ENCODE data around the gene RAB17. TPM values are rescaled to one million over a fixed set of nuclear protein-coding genes. Genes with fewer than 3 reads are reported as not detected.

The RAB17 gene
- total and polyA plus RNA-seq, 5 donors: 0.74 to 2.8 (median 2.1) TPM

DNA sequence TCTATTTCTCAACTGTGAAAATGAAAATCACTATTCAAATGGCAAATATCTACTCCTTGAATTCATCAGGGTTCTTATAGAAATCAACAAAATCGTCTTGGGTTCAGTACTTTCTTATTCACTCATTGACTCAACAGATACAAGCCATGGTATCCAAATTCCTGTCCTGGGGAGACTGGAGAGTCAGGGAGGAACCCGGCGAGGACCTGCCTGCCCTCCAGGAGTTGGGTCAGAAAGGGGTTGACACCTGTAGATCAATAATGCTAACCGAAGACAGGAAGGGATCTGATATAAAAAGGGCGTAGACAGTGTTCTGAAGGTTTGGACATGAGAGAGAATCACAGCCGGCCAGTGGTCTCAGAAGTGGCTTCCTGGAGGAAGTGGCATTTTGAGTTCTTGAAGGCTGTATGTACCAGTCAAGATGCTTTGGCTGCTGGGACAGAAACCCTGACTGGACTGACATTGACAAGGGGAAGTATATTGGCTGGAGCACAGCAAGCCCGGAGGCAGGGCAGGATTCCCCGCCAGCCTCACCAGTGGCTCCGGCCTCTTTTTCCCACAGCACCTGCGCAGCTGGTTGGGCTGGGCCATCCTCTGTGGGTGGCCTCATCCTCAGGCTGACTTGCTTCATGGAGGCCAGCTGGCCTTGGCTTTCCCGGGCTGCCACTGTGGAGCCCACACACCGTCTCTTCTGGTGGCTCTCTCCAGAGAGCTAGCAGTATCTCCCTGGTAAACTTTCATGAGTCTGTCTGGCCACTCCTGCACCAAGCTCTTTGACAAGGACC is 39.9 kb upstream of the RAB17 start:
- DNase-seq (no peak), ATAC-seq (no peak)
- intact Hi-C loops (cut with DNase I): no loop called here

DNA sequence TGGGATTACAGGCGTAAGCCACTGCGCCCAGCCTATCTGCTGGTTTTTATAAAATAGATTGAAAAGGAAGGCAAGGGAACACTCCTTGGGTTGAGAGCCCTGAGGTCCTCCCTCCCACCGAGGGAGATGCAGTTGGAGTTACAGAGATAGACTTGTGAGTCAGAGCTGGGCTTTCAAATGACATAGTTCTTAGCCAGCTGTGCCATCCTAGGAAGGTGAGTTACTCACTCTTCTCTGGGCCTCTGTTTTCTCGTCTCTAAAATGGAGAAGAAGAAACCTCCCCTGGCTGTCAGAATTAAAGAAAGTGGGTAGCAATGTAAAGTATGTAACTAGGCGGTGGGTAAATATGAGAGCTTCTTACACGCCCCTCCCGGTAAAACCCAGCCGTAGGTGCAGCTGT is 39.2 kb upstream of the RAB17 start:
- H3K27me3 ChIP-seq (ENCODE audit: control insufficient read depth, insufficient read depth): no peaks in the 10 kb centered on the region
- DNase-seq (no peak), ATAC-seq (no peak)
- whole genome bisulfite sequencing: 85% methylated on average over 8 of the region's 8 CpGs
- intact Hi-C loops (cut with DNase I): loop anchor here in 1 of 4 donors (5.0 kb wide), 1 partner anchor 33 kb away; no protein-coding TSS in a partner anchor
- no peak overlapping the region for H3K4me3 ChIP-seq (ENCODE audit: low read length)
- no peaks in the 10 kb centered on the region for H3K9me3 ChIP-seq (ENCODE audit: control insufficient read depth, low read length)
- H3K4me1 ChIP-seq (ENCODE audit: control insufficient read depth, insufficient read depth, low read length): peaks cover 30% of the 10 kb centered on the region
- H3K27ac ChIP-seq (ENCODE audit: low read length): no peak overlapping the region

More for the DNA sequence above, 39.9 kb upstream of the RAB17 start:
- Histone ChIP-seq H3K27me3 (ENCODE audit: control insufficient read depth, insufficient read depth) (no peaks in the 10 kb centered on the region), H3K27ac (ENCODE audit: low read length) (peak overlapping the region; percentile 30), H3K4me1 (ENCODE audit: control insufficient read depth, insufficient read depth, low read length) (peaks cover 28% of the 10 kb centered on the region), H3K4me3 (ENCODE audit: low read length) (no peak overlapping the region), H3K9me3 (ENCODE audit: control insufficient read depth, low read length) (no peaks in the 10 kb centered on the region)
- WGBS: 90% methylated on average over 12 of the region's 12 CpGs

DNA sequence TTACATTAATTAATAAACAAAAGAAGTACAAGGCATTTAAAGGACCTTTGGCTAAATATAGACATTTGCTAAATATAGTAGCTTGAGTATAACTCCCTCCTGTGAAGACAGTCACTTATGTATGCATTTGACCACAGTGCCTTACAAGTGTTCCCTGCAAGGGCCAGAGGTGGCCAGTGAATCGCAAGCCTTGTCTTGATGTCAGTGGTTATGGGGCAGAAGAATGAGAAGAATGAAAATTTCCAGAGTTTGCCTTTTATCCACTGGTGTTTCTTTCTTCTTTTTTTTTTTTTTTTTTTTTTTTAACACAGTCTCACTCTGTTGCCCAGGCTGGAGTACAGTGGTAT is 38.6 kb upstream of the RAB17 start:
- Histone ChIP-seq H3K9me3 (ENCODE audit: control insufficient read depth, low read length) (no peaks in the 10 kb centered on the region), H3K4me3 (ENCODE audit: low read length) (no peak overlapping the region), H3K27ac (ENCODE audit: low read length) (no peak overlapping the region), H3K4me1 (ENCODE audit: control insufficient read depth, insufficient read depth, low read length) (peaks cover 30% of the 10 kb centered on the region), H3K27me3 (ENCODE audit: control insufficient read depth, insufficient read depth) (no peaks in the 10 kb centered on the region)
- DNase-seq (no peak), ATAC-seq (no peak)
- intact Hi-C loops (cut with DNase I): loop anchor here in 1 of 4 donors (5.0 kb wide), 1 partner anchor 33 kb away; no protein-coding TSS in a partner anchor
- WGBS: 80% methylated on average over 1 of the region's 1 CpG

DNA sequence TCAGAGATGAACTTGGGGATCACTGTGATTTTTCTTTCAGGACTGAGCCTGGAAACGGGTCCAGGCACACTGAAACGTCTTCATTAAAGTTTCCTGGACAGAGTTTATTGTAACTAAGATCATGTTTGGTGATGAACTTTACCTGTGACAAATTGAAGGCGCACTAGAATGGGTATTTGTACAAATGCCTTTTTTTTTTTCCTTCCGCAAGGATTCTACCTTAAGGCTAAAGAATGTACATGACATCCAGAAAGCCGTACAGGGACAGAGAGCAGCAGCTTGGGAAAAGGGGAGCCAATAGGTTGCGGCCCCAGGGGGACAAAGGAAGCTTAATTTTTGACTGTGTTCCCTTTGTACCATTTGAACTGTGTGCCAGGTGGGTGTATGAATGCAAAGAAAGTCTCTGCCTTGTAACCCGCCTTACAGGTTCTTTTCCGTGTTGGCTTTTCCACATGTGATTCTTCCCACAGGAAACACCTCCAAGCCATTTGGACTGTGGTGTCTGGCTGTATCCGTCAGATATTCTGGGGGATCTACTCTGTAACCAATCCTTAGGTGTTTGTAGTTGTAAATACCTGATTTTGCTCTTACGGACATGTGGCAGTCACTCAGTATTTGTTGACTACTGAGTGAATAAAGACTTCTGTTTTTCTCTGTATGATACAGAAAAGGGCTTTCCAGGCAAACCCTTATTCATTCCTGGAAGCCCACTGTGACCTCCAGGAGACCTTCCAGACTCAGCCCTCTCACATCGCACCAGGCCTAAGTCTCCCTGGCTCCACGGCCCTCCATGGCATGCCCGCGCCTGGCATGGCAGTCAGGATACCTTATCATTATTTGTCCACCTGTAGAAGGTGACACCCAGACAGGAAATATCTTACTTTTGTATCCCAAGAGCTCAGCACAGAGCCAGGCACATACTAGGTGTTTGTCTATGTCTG is 38.0 kb upstream of the RAB17 start:
- WGBS: 53% methylated on average over 14 of the region's 14 CpGs
- ATAC-seq (no peak), DNase-seq (no peak)
- intact Hi-C loops (cut with DNase I): loop anchor here in 1 of 4 donors (5.0 kb wide), 1 partner anchor 34 kb away; no protein-coding TSS in a partner anchor
- H3K27ac ChIP-seq (ENCODE audit: low read length): peak overlapping the region; percentile 77
- no peaks in the 10 kb centered on the region for H3K9me3 ChIP-seq (ENCODE audit: control insufficient read depth, low read length)
- no peaks in the 10 kb centered on the region for H3K27me3 ChIP-seq (ENCODE audit: control insufficient read depth, insufficient read depth)
- H3K4me3 ChIP-seq (ENCODE audit: low read length): peak overlapping the region; percentile 93
- peaks cover 27% of the 10 kb centered on the region for H3K4me1 ChIP-seq (ENCODE audit: control insufficient read depth, insufficient read depth, low read length)

DNA sequence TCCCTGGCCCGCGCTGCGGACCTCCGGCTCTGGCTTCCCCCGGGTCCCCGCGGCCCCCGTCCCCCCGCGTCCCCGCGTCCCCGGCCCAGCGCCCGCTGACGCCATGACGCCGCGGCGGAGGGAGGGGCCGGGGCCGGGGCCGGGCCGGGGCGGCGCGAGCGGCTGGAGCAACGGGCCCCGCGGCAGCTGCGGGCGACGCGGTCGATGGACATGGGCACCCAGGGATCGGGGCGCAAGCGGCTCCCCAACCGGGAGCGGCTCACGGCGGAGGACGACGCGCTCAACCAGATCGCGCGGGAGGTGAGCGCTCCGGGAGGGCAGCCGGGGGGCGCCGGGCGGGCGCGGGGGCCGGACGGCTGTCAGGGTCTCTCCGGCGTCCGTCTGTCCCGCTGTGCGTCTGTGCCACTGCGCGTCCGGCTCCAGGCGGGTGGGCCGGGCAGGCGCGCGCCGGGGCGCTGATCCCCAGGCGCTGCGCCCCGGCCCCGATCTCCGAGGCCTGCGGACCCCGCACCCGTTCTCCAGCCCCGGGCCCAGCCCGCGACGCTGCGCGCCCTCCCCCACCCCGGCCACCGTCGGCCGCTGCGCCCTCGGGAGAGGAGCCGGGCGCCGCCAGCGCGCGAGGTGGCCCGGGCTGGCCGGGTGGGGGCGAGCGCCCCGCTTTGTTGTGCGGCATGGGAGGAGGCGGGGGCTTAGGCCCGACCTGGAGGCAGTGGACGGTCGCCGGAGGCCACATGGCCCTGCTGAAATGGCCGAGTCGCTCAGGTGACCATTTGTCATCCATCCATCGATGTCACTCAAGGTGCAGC is 37.1 kb upstream of the RAB17 start, which contains the start of gene LRRFIP1:
TSS of gene LRRFIP1 (plus strand) at position 147 of the 806 bp plus-strand sequence. CDS start at position 205, 58 bp downstream.
- no peaks in the 10 kb centered on the region for H3K9me3 ChIP-seq (ENCODE audit: control insufficient read depth, low read length)
- peaks cover 22% of the 10 kb centered on the region for H3K4me1 ChIP-seq (ENCODE audit: control insufficient read depth, insufficient read depth, low read length)
- H3K27me3 ChIP-seq (ENCODE audit: control insufficient read depth, insufficient read depth): no peaks in the 10 kb centered on the region
- ATAC-seq: peak; percentile 74 to 78
- intact Hi-C loops (cut with DNase I): loop anchor here in 1 of 4 donors (5.0 kb wide), 1 partner anchor 35 kb away; no protein-coding TSS in a partner anchor
- WGBS: 1% methylated on average over 112 of the region's 114 CpGs
- DNase-seq: peak; percentile 54 to 82 (median 79)
- peak within 1 kb of the TSS; percentile 77 for H3K27ac ChIP-seq (ENCODE audit: low read length)
- peak within 1 kb of the TSS; percentile 93 for H3K4me3 ChIP-seq (ENCODE audit: low read length)

DNA sequence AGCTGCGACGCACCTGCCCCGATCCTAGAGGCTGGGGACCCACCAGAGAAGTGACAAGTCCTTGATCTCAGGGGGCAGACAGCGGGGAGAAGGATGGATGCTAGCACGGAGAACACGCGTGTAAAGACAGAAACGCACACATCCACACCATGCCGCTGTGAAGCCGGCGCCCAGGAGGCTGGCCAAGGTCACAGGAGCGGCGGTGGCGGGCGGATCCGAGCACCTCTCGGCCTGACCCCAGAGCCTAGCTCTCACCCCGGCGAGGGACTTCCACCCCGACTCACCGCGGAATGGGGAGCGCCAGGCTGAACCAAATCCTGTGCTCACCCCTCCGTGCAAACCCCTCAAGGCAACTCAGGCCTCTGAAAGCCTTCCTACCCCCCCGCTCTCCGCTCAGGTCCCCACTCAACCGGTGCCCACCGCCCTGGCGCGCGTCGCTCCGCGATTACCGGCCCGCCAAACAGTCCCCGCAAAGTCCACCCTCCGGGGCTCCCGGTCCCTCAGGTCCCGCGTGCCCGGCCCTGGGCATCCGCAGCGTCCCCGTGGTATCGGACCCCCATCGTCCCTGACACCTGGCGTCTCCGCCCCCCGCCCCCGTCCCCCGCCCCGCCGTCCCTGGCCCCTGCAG is 36.4 kb upstream of the RAB17 start:
- DNase-seq (peak in 2 of 3 donors; percentile 61 to 65), ATAC-seq (peak; percentile 10 to 28)
- peak overlapping the region; percentile 4 for H3K27ac ChIP-seq (ENCODE audit: low read length)
- peak overlapping the region; percentile 93 for H3K4me3 ChIP-seq (ENCODE audit: low read length)
- peaks cover 16% of the 10 kb centered on the region for H3K4me1 ChIP-seq (ENCODE audit: control insufficient read depth, insufficient read depth, low read length)
- H3K27me3 ChIP-seq (ENCODE audit: control insufficient read depth, insufficient read depth): no peaks in the 10 kb centered on the region
- 24% methylated on average over 53 of the region's 54 CpGs for WGBS
- intact Hi-C loops (cut with DNase I): loop anchor here in 1 of 4 donors (5.0 kb wide), 1 partner anchor 35 kb away; no protein-coding TSS in a partner anchor
- H3K9me3 ChIP-seq (ENCODE audit: control insufficient read depth, low read length): no peaks in the 10 kb centered on the region

DNA sequence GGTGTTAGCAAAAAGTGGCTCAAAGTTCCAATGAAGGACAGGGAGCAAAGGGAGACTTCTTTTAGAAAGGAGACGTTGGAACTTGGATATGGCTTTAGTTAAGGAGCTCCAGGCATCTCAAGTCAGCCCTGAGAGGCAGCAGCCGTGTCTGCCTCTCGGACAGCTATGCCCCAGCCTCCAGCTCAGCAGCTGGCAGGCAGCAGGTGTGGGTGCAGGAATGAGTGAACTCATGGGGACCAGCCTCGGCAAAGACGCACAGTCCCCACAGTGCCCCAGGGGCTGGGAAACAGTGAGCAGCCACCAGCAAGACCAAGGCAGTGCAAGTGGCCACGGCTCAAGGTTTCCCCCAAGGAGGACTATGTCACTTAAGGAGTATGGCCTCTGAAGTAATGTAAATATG is 35.2 kb upstream of the RAB17 start:
- Histone ChIP-seq H3K27ac (ENCODE audit: low read length) (peak overlapping the region; percentile 60), H3K4me3 (ENCODE audit: low read length) (no peak overlapping the region), H3K9me3 (ENCODE audit: control insufficient read depth, low read length) (no peaks in the 10 kb centered on the region), H3K4me1 (ENCODE audit: control insufficient read depth, insufficient read depth, low read length) (peaks cover 13% of the 10 kb centered on the region), H3K27me3 (ENCODE audit: control insufficient read depth, insufficient read depth) (no peaks in the 10 kb centered on the region)
- no peak for ATAC-seq
- intact Hi-C loops (cut with DNase I): loop anchor here in 1 of 4 donors (5.0 kb wide), 1 partner anchor 37 kb away; no protein-coding TSS in a partner anchor
- DNase-seq: no peak
- WGBS: 72% methylated on average over 6 of the region's 6 CpGs

DNA sequence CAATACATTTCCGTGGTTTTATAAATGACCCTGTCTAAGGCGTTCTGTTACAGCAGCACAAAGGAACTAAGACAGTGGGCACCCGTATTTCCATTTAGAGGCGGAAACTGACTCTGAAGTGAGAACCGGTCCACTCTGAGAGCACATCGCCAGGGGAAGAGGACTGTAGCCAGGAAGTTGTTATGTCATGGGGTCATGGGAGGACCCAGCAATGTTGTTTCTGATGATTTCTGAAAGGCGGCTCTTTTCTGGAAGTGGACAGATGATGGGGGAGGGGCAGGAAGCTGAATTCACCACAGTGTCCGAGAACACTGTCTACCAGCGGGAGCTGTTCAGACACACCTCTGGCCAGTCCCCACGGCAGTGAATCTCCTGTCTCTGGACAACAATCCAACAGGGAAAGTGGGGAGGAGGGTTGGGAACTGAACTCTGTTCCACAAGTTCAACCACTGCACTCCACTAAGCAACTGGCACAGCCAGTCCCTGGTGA is 34.7 kb upstream of the RAB17 start:
- intact Hi-C loops (cut with DNase I): loop anchor here in 1 of 4 donors (5.0 kb wide), 1 partner anchor 37 kb away; no protein-coding TSS in a partner anchor
- Histone ChIP-seq H3K4me3 (ENCODE audit: low read length) (no peak overlapping the region), H3K9me3 (ENCODE audit: control insufficient read depth, low read length) (no peaks in the 10 kb centered on the region), H3K4me1 (ENCODE audit: control insufficient read depth, insufficient read depth, low read length) (peaks cover 11% of the 10 kb centered on the region), H3K27me3 (ENCODE audit: control insufficient read depth, insufficient read depth) (no peaks in the 10 kb centered on the region), H3K27ac (ENCODE audit: low read length) (peak overlapping the region; percentile 60)
- ATAC-seq (peak; percentile 23 to 37), DNase-seq (peak; percentile 46 to 72 (median 52))
- 43% methylated on average over 10 of the region's 10 CpGs for WGBS

DNA sequence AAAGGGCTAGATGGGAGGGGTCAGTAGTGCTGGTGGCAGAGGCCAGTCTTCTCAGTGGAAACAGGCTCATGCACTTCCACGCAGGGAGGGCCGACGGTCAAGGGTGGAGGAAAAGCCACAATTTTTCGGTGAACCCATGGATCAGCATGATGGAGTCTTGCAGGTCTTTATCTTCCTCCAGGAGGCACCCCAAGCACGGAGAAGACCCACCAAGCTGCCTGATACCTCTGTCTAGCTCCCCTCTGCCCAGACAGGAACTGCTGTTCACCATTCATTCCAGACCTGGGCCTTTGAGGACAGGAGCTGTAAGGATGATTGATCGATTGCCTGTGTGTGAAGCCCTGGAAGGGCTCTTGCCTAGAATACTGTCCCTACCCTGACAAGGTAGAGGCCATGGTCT is 34.0 kb upstream of the RAB17 start:
- Histone ChIP-seq H3K9me3 (ENCODE audit: control insufficient read depth, low read length) (no peaks in the 10 kb centered on the region), H3K27me3 (ENCODE audit: control insufficient read depth, insufficient read depth) (no peaks in the 10 kb centered on the region), H3K4me1 (ENCODE audit: control insufficient read depth, insufficient read depth, low read length) (peaks cover 11% of the 10 kb centered on the region), H3K27ac (ENCODE audit: low read length) (no peak overlapping the region), H3K4me3 (ENCODE audit: low read length) (no peak overlapping the region)
- WGBS: 91% methylated on average over 6 of the region's 6 CpGs
- DNase-seq (no peak), ATAC-seq (no peak)
- intact Hi-C loops (cut with DNase I): no loop called here

Measured in right cardiac atrium (tissue), 5 donors.